ENCODE data around the gene TYW5.

DNA sequence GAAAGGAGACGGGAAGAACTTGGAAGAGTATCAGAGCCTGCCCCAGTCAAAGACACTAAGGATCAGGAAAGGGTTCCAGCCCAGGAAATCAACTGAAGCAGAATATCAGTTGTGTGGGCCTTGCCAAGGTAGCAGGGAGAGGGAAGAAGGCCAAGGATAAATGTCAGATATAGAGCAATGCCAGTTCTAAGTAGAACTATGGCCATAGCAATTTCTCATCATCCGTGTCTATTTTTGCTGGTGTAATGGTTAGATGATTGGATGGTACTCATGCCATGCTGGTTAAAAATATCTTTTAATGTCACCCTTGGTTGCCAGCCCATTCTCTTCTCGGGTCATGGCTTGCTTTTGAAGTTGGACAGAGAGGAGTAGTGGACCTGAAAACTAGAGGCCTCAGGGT is 42.0 kb upstream of the TYW5 start:
- no peak for TF ChIP-seq PKNOX1 (IDR thresholded peaks at IDR 0.05)
- no peak for TF ChIP-seq TARDBP (IDR thresholded peaks at IDR 0.05)

Measured in HEK293T (cell line).